CD14-positive monocyte (primary cell): ENCODE results near the gene TBXAS1. TPM values are rescaled to one million over a fixed set of nuclear protein-coding genes. Genes with fewer than 3 reads are reported as not detected.

Experiments
- DNase-seq, 3 donors: peaks; one replicate each; pipeline ENCODE4 v3.0.0-alpha.2; 2011 to 2022
- H2AFZ ChIP-seq: 2 replicates; pipeline ENCODE4 v1.6.0; 2012; ENCODE audit warnings: mild to moderate bottlenecking, low read depth, low read length, inconsistent platforms; ENCODE audit not compliant: insufficient read depth, poor library complexity, severe bottlenecking
- H3K27ac ChIP-seq, 2 donors: 1 replicate in 1 of 2; 2 replicates in 1 of 2; pipeline ENCODE4 v1.5.1; 2012 to 2013; ENCODE audit warnings: low read length in 2 of 2, control low read depth in 1 of 2, inconsistent platforms in 1 of 2, low read depth in 1 of 2, mild to moderate bottlenecking in 1 of 2
- H3K27me3 ChIP-seq, 2 donors: one replicate each; pipeline versions ENCODE4 v1.6.0 to v1.6.1; 2011 to 2013; ENCODE audit warnings: low read length in 2 of 2; ENCODE audit not compliant: control insufficient read depth in 2 of 2, insufficient read depth in 2 of 2
- H3K36me3 ChIP-seq, 2 donors: replicated peaks in 1 of 2; 1 replicate in 1 of 2; 2 replicates in 1 of 2; pipeline versions ENCODE4 v1.5.1 to v1.6.1; 2012 to 2013; ENCODE audit warnings: low read length in 2 of 2, control low read depth in 1 of 2, inconsistent platforms in 1 of 2, mild to moderate bottlenecking in 1 of 2; ENCODE audit not compliant: insufficient read depth in 2 of 2, control insufficient read depth in 1 of 2
- H3K4me1 ChIP-seq, 2 donors: 1 replicate in 1 of 2; 2 replicates in 1 of 2; pipeline versions ENCODE4 v1.5.1 to v1.6.1; 2012 to 2013; ENCODE audit warnings: low read length in 2 of 2, control low read depth in 1 of 2, inconsistent platforms in 1 of 2, mild to moderate bottlenecking in 1 of 2, moderate library complexity in 1 of 2; ENCODE audit not compliant: insufficient read depth in 2 of 2, control insufficient read depth in 1 of 2
- H3K4me2 ChIP-seq: replicated peaks from 2 replicates; pipeline ENCODE3; 2012; ENCODE audit warnings: low read length, moderate library complexity, mild to moderate bottlenecking; ENCODE audit not compliant: poor library complexity, severe bottlenecking; ENCODE audit errors: extremely low read depth
- H3K4me3 ChIP-seq, 3 experiments: fragments of 200-600 bp in 1 of 3; sonication (generic) in 1 of 3; replicated peaks in 1 of 3; 1 replicate in 2 of 3; 2 replicates in 1 of 3; pipeline ENCODE4 v1.5.1; 2011 to 2013; ENCODE audit warnings: low read length in 3 of 3, mild to moderate bottlenecking in 3 of 3, control low read depth in 2 of 3, low read depth in 2 of 3, inconsistent platforms in 1 of 3, moderate library complexity in 1 of 3
- H3K79me2 ChIP-seq: 2 replicates; pipeline ENCODE4 v1.6.0; 2012; ENCODE audit warnings: mild to moderate bottlenecking, control low read depth, inconsistent platforms, low read length, moderate library complexity; ENCODE audit not compliant: insufficient read depth
- H3K9ac ChIP-seq: 2 replicates; pipeline ENCODE4 v1.6.0; 2017; ENCODE audit warnings: low read length, mild to moderate bottlenecking; ENCODE audit not compliant: insufficient read depth, poor library complexity, severe bottlenecking
- H3K9me3 ChIP-seq, 2 donors: replicated peaks in 1 of 2; 1 replicate in 1 of 2; 2 replicates in 1 of 2; pipeline versions ENCODE4 v1.5.1 to v1.6.1; 2012 to 2013; ENCODE audit warnings: low read length in 2 of 2, control low read depth in 1 of 2; ENCODE audit not compliant: control insufficient read depth in 1 of 2, insufficient read depth in 1 of 2
- H4K20me1 ChIP-seq: 2 replicates; pipeline ENCODE4 v1.6.0; 2012; ENCODE audit warnings: mild to moderate bottlenecking, low read length, control low read depth, moderate library complexity; ENCODE audit not compliant: insufficient read depth
- H3K27ac Mint-ChIP-seq, 7 donors: one replicate each; pipeline ENCODE4 v1.8.0; 2020; ENCODE audit warnings: mild to moderate bottlenecking in 7 of 7, mixed read lengths in 7 of 7, moderate library complexity in 6 of 7, inconsistent platforms in 2 of 7
- H3K27me3 Mint-ChIP-seq, 3 donors: one replicate each; pipeline ENCODE4 v1.8.0; 2021 to 2022; ENCODE audit warnings: low read depth in 3 of 3, mild to moderate bottlenecking in 3 of 3, mixed read lengths in 3 of 3, moderate library complexity in 3 of 3, inconsistent platforms in 1 of 3
- H3K36me3 Mint-ChIP-seq, 2 donors: one replicate each; pipeline ENCODE4 v1.8.0; 2020; ENCODE audit warnings: mixed read lengths in 2 of 2, inconsistent platforms in 1 of 2, mild to moderate bottlenecking in 1 of 2
- H3K4me1 Mint-ChIP-seq: one replicate; pipeline ENCODE4 v1.8.0; 2020; ENCODE audit warnings: mild to moderate bottlenecking, mixed read lengths
- H3K4me3 Mint-ChIP-seq, 2 donors: one replicate each; pipeline ENCODE4 v1.8.0; 2020; ENCODE audit warnings: mild to moderate bottlenecking in 2 of 2, mixed read lengths in 2 of 2, moderate library complexity in 1 of 2
- H3K9me3 Mint-ChIP-seq, 7 donors: one replicate each; pipeline ENCODE4 v1.8.0; 2020 to 2022; ENCODE audit warnings: mixed read lengths in 7 of 7, mild to moderate bottlenecking in 6 of 7, moderate library complexity in 6 of 7, inconsistent platforms in 2 of 7
- WGBS: methylation state at CpG from one replicate; pipeline ENCODE4 v1.1.5; 2013; ENCODE audit warnings: missing lambda C conversion rate; ENCODE audit not compliant: insufficient coverage; 5-methylcytosine and 5-hydroxymethylcytosine counted together
- intact Hi-C, 2 donors: fragments of 100-400 bp; cut with micrococcal nuclease; formaldehyde crosslinking; loops; one replicate each; pipeline versions ENCODE4 v1.15.0 to v1.15.1; 2023
- polyA plus RNA-seq, 3 donors: library from polyadenylated mRNA; depleted of rRNA in 1 of 3; unstranded in 2 of 3; stranded (reverse) in 1 of 3; fragments of 300-500 nt in 2 of 3; fragments of >200 nt in 1 of 3; fragmentation: Illumina TruSeq in 2 of 3; gene quantifications; 1 replicate in 2 of 3; 2 replicates in 1 of 3; pipeline ENCODE4 v1.2.3, GENCODE V29; 2012 to 2021
- TF ChIP-seq, protein P1 (sequence below): fragments of 200-600 bp; IDR thresholded peaks from one replicate; pipeline ENCODE4 v1.8.0; 2022; ENCODE audit warnings: antibody characterized with exemption, mild to moderate bottlenecking

TBXAS1 gene
- polyA plus RNA-seq, 3 donors, result 289 to 335 (median 298) TPM

DNA sequence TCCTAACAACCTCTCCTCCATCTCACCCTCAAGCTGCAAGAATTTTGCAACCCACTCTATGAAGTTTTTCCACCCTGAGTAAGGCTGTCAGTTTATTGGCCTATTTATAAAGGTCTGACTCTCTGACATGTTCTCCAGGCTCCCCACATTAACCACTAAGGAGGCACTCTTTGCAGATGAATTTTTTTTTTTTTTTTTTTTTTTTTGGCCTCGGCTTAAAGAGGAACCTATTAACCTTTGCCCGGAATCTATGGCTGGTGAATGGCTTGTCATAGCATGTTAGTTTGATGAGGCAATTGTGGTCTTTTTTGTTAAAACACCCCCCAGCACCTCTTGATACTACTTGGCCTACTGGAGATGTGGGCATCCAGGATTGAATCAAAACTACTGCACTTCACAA lies 57.1 kb downstream of the TBXAS1 start:
- H3K4me1 Mint-ChIP-seq, result peaks cover 56% of the 10 kb centered on the region
- Histone ChIP-seq H3K9ac (no peak overlapping the region), H3K4me1 (peaks cover 52 to 56% of the 10 kb centered on the region in 2 donors), H3K9me3 (no peaks in the 10 kb centered on the region), H3K27me3 (no peaks in the 10 kb centered on the region), H3K36me3 (peaks cover 42 to 72% of the 10 kb centered on the region in 2 donors), H3K79me2 (peaks cover 27% of the 10 kb centered on the region), H3K4me3 (peak overlapping the region in 1 of 3 experiments; percentile 9), H3K4me2 (peak overlapping the region; percentile 24), H4K20me1 (peaks cover 87% of the 10 kb centered on the region), H2AFZ (no peak overlapping the region), H3K27ac (peak overlapping the region in 1 of 2 donors; percentile 69)
- TF ChIP-seq, protein P1, sequence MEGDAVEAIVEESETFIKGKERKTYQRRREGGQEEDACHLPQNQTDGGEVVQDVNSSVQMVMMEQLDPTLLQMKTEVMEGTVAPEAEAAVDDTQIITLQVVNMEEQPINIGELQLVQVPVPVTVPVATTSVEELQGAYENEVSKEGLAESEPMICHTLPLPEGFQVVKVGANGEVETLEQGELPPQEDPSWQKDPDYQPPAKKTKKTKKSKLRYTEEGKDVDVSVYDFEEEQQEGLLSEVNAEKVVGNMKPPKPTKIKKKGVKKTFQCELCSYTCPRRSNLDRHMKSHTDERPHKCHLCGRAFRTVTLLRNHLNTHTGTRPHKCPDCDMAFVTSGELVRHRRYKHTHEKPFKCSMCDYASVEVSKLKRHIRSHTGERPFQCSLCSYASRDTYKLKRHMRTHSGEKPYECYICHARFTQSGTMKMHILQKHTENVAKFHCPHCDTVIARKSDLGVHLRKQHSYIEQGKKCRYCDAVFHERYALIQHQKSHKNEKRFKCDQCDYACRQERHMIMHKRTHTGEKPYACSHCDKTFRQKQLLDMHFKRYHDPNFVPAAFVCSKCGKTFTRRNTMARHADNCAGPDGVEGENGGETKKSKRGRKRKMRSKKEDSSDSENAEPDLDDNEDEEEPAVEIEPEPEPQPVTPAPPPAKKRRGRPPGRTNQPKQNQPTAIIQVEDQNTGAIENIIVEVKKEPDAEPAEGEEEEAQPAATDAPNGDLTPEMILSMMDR, result no peak
- peaks cover 0 to 2% (median 0%) of the 10 kb centered on the region in 7 donors for H3K9me3 Mint-ChIP-seq
- no CpG with 5 or more reads among the region's 2 CpGs for WGBS
- H3K27ac Mint-ChIP-seq, result peak overlapping the region; percentile 30 to 90 (median 76)
- intact Hi-C loops, result no loop called here
- H3K4me3 Mint-ChIP-seq, result no peak overlapping the region
- peaks cover 77 to 81% of the 10 kb centered on the region in 2 donors for H3K36me3 Mint-ChIP-seq
- no peaks in the 10 kb centered on the region for H3K27me3 Mint-ChIP-seq
- peak; percentile 54 to 88 (median 58) for DNase-seq

- Histone ChIP-seq H2AFZ (no peak overlapping the region), H3K27me3 (no peaks in the 10 kb centered on the region), H3K4me1 (peaks cover 52 to 56% of the 10 kb centered on the region in 2 donors), H3K9ac (no peak overlapping the region), H4K20me1 (peaks cover 89% of the 10 kb centered on the region), H3K9me3 (no peaks in the 10 kb centered on the region), H3K27ac (peak overlapping the region in 1 of 2 donors; percentile 69), H3K36me3 (peaks cover 41 to 72% of the 10 kb centered on the region in 2 donors), H3K79me2 (peaks cover 27% of the 10 kb centered on the region), H3K4me3 (no peak overlapping the region), H3K4me2 (no peak overlapping the region)
- intact Hi-C loops, result no loop called here
- Mint-ChIP-seq H3K9me3 (peaks cover 0 to 2% (median 0%) of the 10 kb centered on the region in 7 donors), H3K27ac (peak overlapping the region in 6 of 7 donors; percentile 27 to 88 (median 72)), H3K4me1 (peaks cover 56% of the 10 kb centered on the region), H3K36me3 (peaks cover 76 to 82% of the 10 kb centered on the region in 2 donors), H3K27me3 (peaks cover 0 to under 1% (median 0%) of the 10 kb centered on the region in 3 donors), H3K4me3 (no peak overlapping the region)
- no peak for DNase-seq
- TF ChIP-seq, protein P1, result no peak
- no CpG with 5 or more reads among the region's 2 CpGs for WGBS
Observed at GRCh38 chr7:139886899-139887298, 57.8 kb downstream of the TBXAS1 start.
